Activated CD8-positive, alpha-beta memory T cell treated with anti-CD3 and anti-CD28 coated beads, Interleukin-2, amount 10 ng/mL, durations not matched to agents 7 days and 5 days (primary cell): ENCODE data around the gene GFOD1. TPM values are rescaled to one million over a fixed set of nuclear protein-coding genes. Genes with fewer than 3 reads are reported as not detected.
A peak's percentile ranks its signal among the peaks of the same experiment; 100 is the strongest.

Experiments
- ATAC-seq: fragments of 150-1000 bp; cut with Tn5 transposase; one replicate; pipeline ENCODE4 v1.10.0; 2021; ENCODE audit warnings: moderate library complexity
- CTCF ChIA-PET: fragments of 350-600 bp; sonication (Branson Sonifier 250); formaldehyde crosslinking; loops from one replicate; lab custom pipeline; 2021; ENCODE audit warnings: antibody characterized with exemption; lab: Charles Lee
- DNase-seq: peaks from one replicate; pipeline ENCODE4 v3.0.0-alpha.2; 2020
- H3K27ac Mint-ChIP-seq: one replicate; pipeline ENCODE4 v1.8.0; 2021; ENCODE audit warnings: mild to moderate bottlenecking, mixed read lengths
- H3K27me3 Mint-ChIP-seq: one replicate; pipeline ENCODE4 v1.8.0; 2021; ENCODE audit warnings: mixed read lengths
- H3K36me3 Mint-ChIP-seq: one replicate; pipeline ENCODE4 v1.8.0; 2021; ENCODE audit warnings: mild to moderate bottlenecking, mixed read lengths
- H3K4me1 Mint-ChIP-seq: one replicate; pipeline ENCODE4 v1.8.0; 2021; ENCODE audit warnings: mixed read lengths
- H3K4me3 Mint-ChIP-seq: one replicate; pipeline ENCODE4 v1.8.0; 2021; ENCODE audit warnings: mild to moderate bottlenecking, moderate library complexity, mixed read lengths
- H3K9me3 Mint-ChIP-seq: one replicate; pipeline ENCODE4 v1.8.0; 2022; ENCODE audit warnings: low read depth, mixed read lengths
- total RNA-seq, 2 experiments: library from RNA; stranded (reverse); gene quantifications; one replicate each; pipeline ENCODE4 v1.2.3, GENCODE V29; 2021

GFOD1 gene
- total RNA-seq, 2 experiments from 2014 or later = 10.6 to 11.6 TPM

GRCh38 chr6:13308332-13308731 is 179.1 kb downstream of the GFOD1 start:
- H3K4me3 Mint-ChIP-seq = no peak overlapping the region
- DNase-seq = peak; percentile 18
- H3K9me3 Mint-ChIP-seq = no peaks in the 10 kb centered on the region
- H3K27me3 Mint-ChIP-seq = no peaks in the 10 kb centered on the region
- no peak overlapping the region for H3K27ac Mint-ChIP-seq
- H3K36me3 Mint-ChIP-seq = peaks cover 40% of the 10 kb centered on the region
- peaks cover 12% of the 10 kb centered on the region for H3K4me1 Mint-ChIP-seq
- CTCF ChIA-PET = no interaction called here
- ATAC-seq = no peak

Other genes starting within 250 kb of the GFOD1 start
- gene TBC1D7, start 159.1 kb downstream of the GFOD1 start, total RNA-seq = 10 to 100 TPM; 25.1 to 26.0 TPM
- gene SIRT5, start 87.0 kb upstream of the GFOD1 start, total RNA-seq = 10 to 100 TPM in 1 of 2 experiments, 1 to 10 TPM in 1; 6.9 to 10.9 TPM
- gene NOL7, start 127.7 kb upstream of the GFOD1 start, total RNA-seq = 10 to 100 TPM; 56.6 to 70.9 TPM
- gene RANBP9, start 224.2 kb upstream of the GFOD1 start, total RNA-seq = 10 to 100 TPM; 57.2 to 74.3 TPM